Liver (tissue), 9 donors: Measurements from ENCODE around the gene SEMA4B. TPM values are rescaled to one million over a fixed set of nuclear protein-coding genes. Genes with fewer than 3 reads are reported as not detected.

Source experiments
- DNase-seq: peaks from one replicate; pipeline ENCODE4 v3.0.0-alpha.2; 2017; ENCODE audit warnings: low spot score
- H3K27ac ChIP-seq, 2 donors: one replicate each; pipeline ENCODE4 v1.7.0; 2013; ENCODE audit warnings: inconsistent platforms in 2 of 2, low read length in 2 of 2, control low read depth in 1 of 2, low read depth in 1 of 2, mild to moderate bottlenecking in 1 of 2
- H3K27me3 ChIP-seq, 4 donors: one replicate each; pipeline versions ENCODE4 v1.6.1 to v1.7.0; 2013; ENCODE audit warnings: low read length in 3 of 4, inconsistent platforms in 1 of 4, mild to moderate bottlenecking in 1 of 4, moderate library complexity in 1 of 4; ENCODE audit not compliant: control insufficient read depth in 4 of 4, insufficient read depth in 4 of 4
- H3K36me3 ChIP-seq, 4 donors: one replicate each; pipeline versions ENCODE4 v1.6.1 to v1.7.0; 2013; ENCODE audit warnings: low read length in 3 of 4, mild to moderate bottlenecking in 3 of 4, low read depth in 1 of 4, moderate library complexity in 1 of 4; ENCODE audit not compliant: control insufficient read depth in 4 of 4, insufficient read depth in 3 of 4
- H3K4me1 ChIP-seq, 4 donors: one replicate each; pipeline versions ENCODE4 v1.6.1 to v1.7.0; 2013; ENCODE audit warnings: low read length in 3 of 4, mild to moderate bottlenecking in 3 of 4, moderate library complexity in 1 of 4; ENCODE audit not compliant: control insufficient read depth in 4 of 4, insufficient read depth in 4 of 4
- H3K4me3 ChIP-seq, 3 donors: one replicate each; pipeline versions ENCODE4 v1.6.1 to v1.7.0; 2013; ENCODE audit warnings: low read length in 3 of 3, control low read depth in 1 of 3, low read depth in 1 of 3, mild to moderate bottlenecking in 1 of 3
- H3K9ac ChIP-seq, 2 donors: one replicate each; pipeline ENCODE4 v1.7.0; 2013; ENCODE audit warnings: low read length in 2 of 2, mild to moderate bottlenecking in 2 of 2, moderate library complexity in 2 of 2, control low read depth in 1 of 2, low read depth in 1 of 2
- H3K9me3 ChIP-seq, 4 donors: one replicate each; pipeline versions ENCODE4 v1.6.1 to v1.7.0; 2013; ENCODE audit warnings: low read length in 3 of 4; ENCODE audit not compliant: control insufficient read depth in 4 of 4
- CTCF ChIP-seq: fragments of 150-350 bp; IDR thresholded peaks from 2 replicates; pipeline ENCODE4 v1.5.1; 2017; ENCODE audit warnings: improper control_type of control experiment, low read depth, low read length; ENCODE audit not compliant: missing input control
- EGR1 ChIP-seq, 2 donors: IDR thresholded peaks; 2 replicates each; pipeline ENCODE4 v1.6.1; 2016 to 2018; ENCODE audit warnings: antibody characterized with exemption in 2 of 2, low read depth in 2 of 2
- FOXA1 ChIP-seq: IDR thresholded peaks from 2 replicates; pipeline ENCODE4 v1.6.1; 2016; ENCODE audit warnings: antibody characterized with exemption
- FOXA2 ChIP-seq: IDR thresholded peaks from 2 replicates; pipeline ENCODE4 v1.6.1; 2016; ENCODE audit warnings: antibody characterized with exemption
- GABPA ChIP-seq, 2 donors: IDR thresholded peaks in 1 of 2; conservative IDR thresholded peaks in 1 of 2; 2 replicates each; pipeline ENCODE4 v1.6.1; 2016; ENCODE audit warnings: antibody characterized with exemption in 2 of 2, mild to moderate bottlenecking in 1 of 2, moderate library complexity in 1 of 2
- HNF4A ChIP-seq, 2 donors: conservative IDR thresholded peaks; 2 replicates each; pipeline ENCODE4 v1.6.1; 2016; ENCODE audit warnings: antibody characterized with exemption in 2 of 2, mild to moderate bottlenecking in 2 of 2
- HNF4G ChIP-seq: IDR thresholded peaks from 2 replicates; pipeline ENCODE4 v1.6.1; 2016; ENCODE audit warnings: antibody characterized with exemption
- JUND ChIP-seq, 2 donors: IDR thresholded peaks; 2 replicates each; pipeline ENCODE4 v1.6.1; 2016; ENCODE audit warnings: antibody characterized with exemption in 2 of 2
- MAX ChIP-seq: IDR thresholded peaks from 2 replicates; pipeline ENCODE4 v1.6.1; 2016; ENCODE audit warnings: antibody characterized with exemption
- NR2F2 ChIP-seq: IDR thresholded peaks from 2 replicates; pipeline ENCODE4 v1.6.1; 2016; ENCODE audit warnings: antibody characterized with exemption
- REST ChIP-seq: IDR thresholded peaks from 2 replicates; pipeline ENCODE4 v1.6.1; 2016; ENCODE audit warnings: antibody characterized with exemption, mild to moderate bottlenecking
- RXRA ChIP-seq, 2 donors: IDR thresholded peaks; 2 replicates each; pipeline ENCODE4 v1.6.1; 2017 to 2018; ENCODE audit warnings: antibody characterized with exemption in 2 of 2, mild to moderate bottlenecking in 1 of 2
- SP1 ChIP-seq: IDR thresholded peaks from 2 replicates; pipeline ENCODE4 v1.6.1; 2018; ENCODE audit warnings: antibody characterized with exemption, mild to moderate bottlenecking
- TAF1 ChIP-seq: conservative IDR thresholded peaks from 2 replicates; pipeline ENCODE4 v1.6.1; 2016; ENCODE audit warnings: antibody characterized with exemption, mild to moderate bottlenecking
- YY1 ChIP-seq: IDR thresholded peaks from 2 replicates; pipeline ENCODE4 v1.6.1; 2016; ENCODE audit warnings: antibody characterized with exemption, mild to moderate bottlenecking
- WGBS: extraction: QIAGEN DNeasy Blood & Tissue Kit; methylation state at CpG from one replicate; pipeline ENCODE4 v1.1.7; 2013; 5-methylcytosine and 5-hydroxymethylcytosine counted together
- polyA plus RNA-seq, 2 donors: library from polyadenylated mRNA; stranded (reverse) in 1 of 2; unstranded in 1 of 2; fragments of 200-250 nt in 1 of 2; fragments of >200 nt in 1 of 2; fragmentation: Nextera tagmentation in 1 of 2; extraction: Ambion mirVana in 1 of 2; gene quantifications; one replicate each; pipeline versions ENCODE4 v1.2.1 to v1.2.3, GENCODE V29; 2013 to 2015
- total RNA-seq, 2 donors: library from RNA; depleted of rRNA; stranded (reverse); fragments of >200 nt; gene quantifications; one replicate each; pipeline ENCODE4 v1.2.3, GENCODE V29; 2014
- TF ChIP-seq, protein P1 (sequence below): IDR thresholded peaks from 2 replicates; pipeline ENCODE4 v1.6.1; 2016; ENCODE audit warnings: antibody characterized with exemption
- TF ChIP-seq, protein P2 (sequence below): IDR thresholded peaks from 2 replicates; pipeline ENCODE4 v1.6.1; 2016; ENCODE audit warnings: antibody characterized with exemption
- donor health status: healthy.
- donor health status: healthy.
- donor health status: healthy.
- donor health status: healthy.
- donor health status: healthy.

Gene SEMA4B
- total and polyA plus RNA-seq, 4 donors, result 14.3 to 52.2 (median 27.0) TPM

- WGBS, result 85% methylated on average over 10 of the region's 10 CpGs
- no peak overlapping the region for H3K4me3 ChIP-seq
- no peak overlapping the region for H3K9ac ChIP-seq
- peaks cover 0 to 4% (median 1%) of the 10 kb centered on the region in 4 donors for H3K4me1 ChIP-seq
- no peaks in the 10 kb centered on the region for H3K9me3 ChIP-seq
- no peak overlapping the region for H3K27ac ChIP-seq
- peaks cover 0 to 7% (median 2%) of the 10 kb centered on the region in 4 donors for H3K36me3 ChIP-seq
- no peak for DNase-seq
- TF ChIP-seq SP1, result no peak
- TF ChIP-seq FOXA2, result no peak
- no peak for TF ChIP-seq CTCF
- TF ChIP-seq, protein P1, sequence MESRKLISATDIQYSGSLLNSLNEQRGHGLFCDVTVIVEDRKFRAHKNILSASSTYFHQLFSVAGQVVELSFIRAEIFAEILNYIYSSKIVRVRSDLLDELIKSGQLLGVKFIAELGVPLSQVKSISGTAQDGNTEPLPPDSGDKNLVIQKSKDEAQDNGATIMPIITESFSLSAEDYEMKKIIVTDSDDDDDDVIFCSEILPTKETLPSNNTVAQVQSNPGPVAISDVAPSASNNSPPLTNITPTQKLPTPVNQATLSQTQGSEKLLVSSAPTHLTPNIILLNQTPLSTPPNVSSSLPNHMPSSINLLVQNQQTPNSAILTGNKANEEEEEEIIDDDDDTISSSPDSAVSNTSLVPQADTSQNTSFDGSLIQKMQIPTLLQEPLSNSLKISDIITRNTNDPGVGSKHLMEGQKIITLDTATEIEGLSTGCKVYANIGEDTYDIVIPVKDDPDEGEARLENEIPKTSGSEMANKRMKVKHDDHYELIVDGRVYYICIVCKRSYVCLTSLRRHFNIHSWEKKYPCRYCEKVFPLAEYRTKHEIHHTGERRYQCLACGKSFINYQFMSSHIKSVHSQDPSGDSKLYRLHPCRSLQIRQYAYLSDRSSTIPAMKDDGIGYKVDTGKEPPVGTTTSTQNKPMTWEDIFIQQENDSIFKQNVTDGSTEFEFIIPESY, result no peak
- TF ChIP-seq YY1, result no peak
- TF ChIP-seq JUND (IDR thresholded peaks at IDR 0.05), result no peak
- TF ChIP-seq EGR1 (IDR thresholded peaks at IDR 0.05; ENCODE audit: low read depth in 2 of 2), result no peak
- TF ChIP-seq HNF4A (conservative IDR thresholded peaks at IDR 0.05), result no peak
- TF ChIP-seq, protein P2, sequence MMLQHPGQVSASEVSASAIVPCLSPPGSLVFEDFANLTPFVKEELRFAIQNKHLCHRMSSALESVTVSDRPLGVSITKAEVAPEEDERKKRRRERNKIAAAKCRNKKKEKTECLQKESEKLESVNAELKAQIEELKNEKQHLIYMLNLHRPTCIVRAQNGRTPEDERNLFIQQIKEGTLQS, result no peak
- no peak for TF ChIP-seq TAF1
- no peak for TF ChIP-seq FOXA1
- TF ChIP-seq RXRA (IDR thresholded peaks at IDR 0.05), result no peak
- no peak for TF ChIP-seq HNF4G
- TF ChIP-seq REST, result no peak
- TF ChIP-seq MAX, result no peak
- TF ChIP-seq GABPA (IDR thresholded peaks at IDR 0.05 in 1 of 2, conservative IDR thresholded peaks at IDR 0.05 in 1 of 2), result no peak
- no peak for TF ChIP-seq NR2F2
- no peaks in the 10 kb centered on the region for H3K27me3 ChIP-seq
Observed at GRCh38 chr15:90243943-90244639, 43.0 kb downstream of the SEMA4B start.
